Endothelial cell of umbilical vein (primary cell): ENCODE data around the gene FUT7. TPM values are rescaled to one million over a fixed set of nuclear protein-coding genes. Genes with fewer than 3 reads are reported as not detected.

Experiments used
- BruUV-seq: library from RNA; stranded (reverse); fragments of 400-500 nt; replicated peaks from 2 replicates; lab custom pipeline; 2021; lab: Mats Ljungman, UMichigan
- CTCF ChIA-PET: fragments of 300-600, 350-600 bp; sonication (Branson Sonifier 250); formaldehyde crosslinking; loops from one replicate; lab custom pipeline; 2021; ENCODE audit warnings: antibody characterized with exemption, inconsistent platforms; lab: Charles Lee
- POLR2A ChIA-PET: fragments of 300-600, 350-600 bp; sonication (Branson Sonifier 250); formaldehyde crosslinking; loops from one replicate; lab custom pipeline; 2021; ENCODE audit warnings: antibody characterized with exemption, inconsistent platforms; lab: Charles Lee
- DNase-seq: peaks from one replicate; pipeline ENCODE4 v3.0.0-alpha.2; 2011; ENCODE audit warnings: low read depth, low spot score
- FAIRE-seq: peaks from 2 replicates; lab custom pipeline; 2011; peaks lifted over from hg19 to GRCh38; lab: Jason Lieb, UNC
- H2AFZ ChIP-seq: 2 replicates; pipeline ENCODE4 v1.6.0; 2012; ENCODE audit warnings: low read depth, low read length, control low read depth, inconsistent platforms
- H3K27ac ChIP-seq: 2 replicates; pipeline ENCODE4 v1.5.1; 2011; ENCODE audit warnings: low read depth, mild to moderate bottlenecking, control low read depth, low read length, moderate library complexity; ENCODE audit not compliant: insufficient read depth
- H3K27me3 ChIP-seq, 2 experiments: 2 replicates each; pipeline versions ENCODE4 v1.6.0 to v1.6.1; 2011; ENCODE audit warnings: low read length in 2 of 2, mixed read lengths in 1 of 2; ENCODE audit not compliant: control insufficient read depth in 2 of 2, insufficient read depth in 2 of 2
- H3K36me3 ChIP-seq, 2 experiments: 2 replicates in 1 of 2; 3 replicates in 1 of 2; pipeline ENCODE4 v1.5.1; 2011; ENCODE audit warnings: low read length in 2 of 2, mild to moderate bottlenecking in 1 of 2, moderate library complexity in 1 of 2; ENCODE audit not compliant: control insufficient read depth in 2 of 2, insufficient read depth in 2 of 2; ENCODE audit errors: extremely low read depth in 1 of 2
- H3K4me1 ChIP-seq: 3 replicates; pipeline ENCODE4 v1.5.1; 2011; ENCODE audit warnings: mild to moderate bottlenecking, low read length; ENCODE audit not compliant: control insufficient read depth, insufficient read depth; ENCODE audit errors: extremely low read depth
- H3K4me2 ChIP-seq: 2 replicates; pipeline ENCODE4 v1.6.1; 2011; ENCODE audit warnings: low read length, control low read depth, mixed read lengths; ENCODE audit not compliant: insufficient read depth
- H3K4me3 ChIP-seq, 3 experiments: fragments of 200-600 bp in 1 of 3; sonication (generic), shearing (Covaris generic) in 1 of 3; replicated peaks in 1 of 3; 2 replicates each; pipeline ENCODE4 v1.5.1; 2011 to 2016; ENCODE audit warnings: control low read depth in 3 of 3, low read length in 3 of 3, mild to moderate bottlenecking in 2 of 3, inconsistent platforms in 1 of 3, low read depth in 1 of 3, moderate library complexity in 1 of 3; ENCODE audit not compliant: insufficient read depth in 1 of 3
- H3K79me2 ChIP-seq: 2 replicates; pipeline ENCODE4 v1.6.0; 2012; ENCODE audit warnings: low read length, inconsistent platforms; ENCODE audit not compliant: control insufficient read depth, insufficient read depth
- H3K9ac ChIP-seq: replicated peaks from 2 replicates; pipeline ENCODE3; 2011; ENCODE audit warnings: low read length, control low read depth; ENCODE audit not compliant: insufficient read depth; ENCODE audit errors: extremely low read depth
- H3K9me1 ChIP-seq: replicated peaks from 3 replicates; pipeline ENCODE4 v1.6.0; 2011; ENCODE audit warnings: mild to moderate bottlenecking, low read length; ENCODE audit not compliant: control insufficient read depth, insufficient read depth; ENCODE audit errors: extremely low read depth
- H3K9me3 ChIP-seq: replicated peaks from 2 replicates; pipeline ENCODE4 v1.5.1; 2012; ENCODE audit warnings: low read length, inconsistent platforms; ENCODE audit not compliant: control insufficient read depth, insufficient read depth
- H4K20me1 ChIP-seq: replicated peaks from 2 replicates; pipeline ENCODE3; 2011; ENCODE audit warnings: mild to moderate bottlenecking, low read length; ENCODE audit not compliant: control insufficient read depth, insufficient read depth; ENCODE audit errors: extremely low read depth
- CTCF ChIP-seq, 2 donors: IDR thresholded peaks; 1 replicate in 1 of 2; 2 replicates in 1 of 2; pipeline ENCODE4 v1.5.1; 2011; ENCODE audit warnings: low read length in 2 of 2, mild to moderate bottlenecking in 2 of 2, moderate library complexity in 2 of 2, control low read depth in 1 of 2, inconsistent platforms in 1 of 2, low read depth in 1 of 2; ENCODE audit not compliant: insufficient read depth in 1 of 2; ENCODE audit errors: extremely low read depth in 1 of 2
- FOS ChIP-seq: IDR thresholded peaks from 2 replicates; pipeline ENCODE4 v1.6.1; 2011; ENCODE audit warnings: mild to moderate bottlenecking, low read length, moderate library complexity, borderline replicate concordance; ENCODE audit not compliant: insufficient read depth
- GATA2 ChIP-seq: IDR thresholded peaks from 2 replicates; pipeline ENCODE4 v1.7.0; 2011; ENCODE audit warnings: low read depth, mild to moderate bottlenecking, moderate library complexity, mixed read lengths, low read length; ENCODE audit not compliant: insufficient read length, insufficient read depth
- JUN ChIP-seq: IDR thresholded peaks from 2 replicates; pipeline ENCODE4 v1.6.1; 2011; ENCODE audit warnings: borderline replicate concordance, low read depth; ENCODE audit not compliant: insufficient read length, insufficient read depth
- MAX ChIP-seq: IDR thresholded peaks from 2 replicates; pipeline ENCODE4 v1.6.1; 2011; ENCODE audit not compliant: insufficient read depth, insufficient read length
- MYC ChIP-seq: IDR thresholded peaks from one replicate; pipeline ENCODE4 v1.6.1; 2011; ENCODE audit warnings: mild to moderate bottlenecking, low read depth, low read length
- POLR2A ChIP-seq: IDR thresholded peaks from 2 replicates; pipeline ENCODE4 v1.6.1; 2012; ENCODE audit warnings: low read depth, mild to moderate bottlenecking, control low read depth, low read length
- POLR2AphosphoS5 ChIP-seq: IDR thresholded peaks from 2 replicates; pipeline ENCODE4 v1.6.1; 2012; ENCODE audit warnings: low read depth, mild to moderate bottlenecking, control low read depth, low read length, moderate library complexity; ENCODE audit not compliant: insufficient read depth
- dilution Hi-C: fragments of 300-500 bp; cut with MboI; formaldehyde crosslinking; loops from one replicate; pipeline ENCODE4 v1.15.0; 2019; ENCODE audit warnings: low sequenced_read_pairs; ENCODE audit not compliant: extremely low pct_ligation_motif_present
- intact Hi-C: fragments of 100-400 bp; cut with micrococcal nuclease; formaldehyde crosslinking; loops from one replicate; pipeline ENCODE4 v1.10.0; 2022
- polyA plus RNA-seq, 4 experiments: library from polyadenylated mRNA; depleted of rRNA in 3 of 4; stranded (reverse) in 3 of 4; unstranded in 1 of 4; fragments of >200 nt; gene quantifications; 2 replicates each; pipeline versions ENCODE4 v1.2.1 to v1.2.3, GENCODE V29; 2011 to 2012; ENCODE audit warnings: missing spikeins in 1 of 4
- total RNA-seq: library from RNA; stranded (reverse); gene quantifications from 2 replicates; pipeline ENCODE4 v1.2.3, GENCODE V29; 2021

Gene FUT7
- total and polyA plus RNA-seq, 2 donors (not counting 3 experiments of a cell fraction or from before 2014, with no cell fraction given), result not detected

GRCh38 chr9:137025517-137025966, 6.3 kb downstream of the FUT7 start:
- no peaks in the 10 kb centered on the region for H4K20me1 ChIP-seq
- no peaks in the 10 kb centered on the region for H3K9me3 ChIP-seq
- no peak overlapping the region for H2AFZ ChIP-seq
- no peak for DNase-seq
- dilution Hi-C loops (no loop called here), intact Hi-C loops (no loop called here)
- no peaks in the 10 kb centered on the region for H3K9me1 ChIP-seq
- no peaks in the 10 kb centered on the region for H3K79me2 ChIP-seq
- POLR2A ChIA-PET, result no interaction called here
- H3K4me2 ChIP-seq, result no peak overlapping the region
- H3K9ac ChIP-seq, result no peak overlapping the region
- TF ChIP-seq POLR2A (no peak), JUN (no peak), MYC (no peak), FOS (no peak), MAX (no peak), CTCF (IDR thresholded peaks at IDR 0.05; ENCODE audit: extremely low read depth in 1 of 2, insufficient read depth in 1 of 2, low read depth in 1 of 2, low read length in 2 of 2) (no peak), POLR2AphosphoS5 (no peak), GATA2 (no peak)
- no peak overlapping the region for H3K4me3 ChIP-seq
- peaks cover 12% of the 10 kb centered on the region for H3K4me1 ChIP-seq
- H3K27me3 ChIP-seq, result no peaks in the 10 kb centered on the region
- H3K27ac ChIP-seq, result no peak overlapping the region
- no TSS peak for BruUV-seq
- no peak for FAIRE-seq
- no peaks in the 10 kb centered on the region for H3K36me3 ChIP-seq
- CTCF ChIA-PET, result interaction anchor here (2.3 kb wide), 1 partner anchor 10 kb away, joined by 17 read pairs; no protein-coding TSS in a partner anchor
